ENCODE measurements around the gene OR2T5. TPM values are rescaled to one million over a fixed set of nuclear protein-coding genes. Genes with fewer than 3 reads are reported as not detected.
"Not testable (repeated sequence)": the region's sequence is repeated elsewhere in the genome, so short reads cannot be mapped to it uniquely, and the experiment has no call there.

The OR2T5 gene
- not detected for total RNA-seq

DNA sequence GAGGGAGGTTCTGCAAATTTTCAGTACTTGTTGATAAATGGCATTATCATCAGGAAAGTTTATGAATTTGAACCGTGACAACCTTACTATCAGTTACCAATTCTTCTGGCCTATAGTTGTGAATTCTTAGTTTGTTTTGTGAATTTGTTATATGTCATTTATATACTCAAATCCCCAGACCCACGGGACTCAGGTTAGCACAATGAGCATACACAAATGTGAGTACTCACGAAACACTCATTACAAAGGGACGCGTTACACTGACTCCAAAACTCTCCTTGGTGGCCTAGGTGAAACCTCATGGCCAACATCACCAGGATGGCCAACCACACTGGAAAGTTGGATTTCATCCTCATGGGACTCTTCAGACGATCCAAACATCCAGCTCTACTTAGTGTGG is at the start of gene OR2T5:
Gene OR2T5 (plus strand): TSS at position 301 of the 400 bp plus-strand sequence. CDS start 0 bp downstream, at position 301.
- not testable (repeated sequence) for ATAC-seq; DNase-seq (ENCODE audit: low spot score)

DNA sequence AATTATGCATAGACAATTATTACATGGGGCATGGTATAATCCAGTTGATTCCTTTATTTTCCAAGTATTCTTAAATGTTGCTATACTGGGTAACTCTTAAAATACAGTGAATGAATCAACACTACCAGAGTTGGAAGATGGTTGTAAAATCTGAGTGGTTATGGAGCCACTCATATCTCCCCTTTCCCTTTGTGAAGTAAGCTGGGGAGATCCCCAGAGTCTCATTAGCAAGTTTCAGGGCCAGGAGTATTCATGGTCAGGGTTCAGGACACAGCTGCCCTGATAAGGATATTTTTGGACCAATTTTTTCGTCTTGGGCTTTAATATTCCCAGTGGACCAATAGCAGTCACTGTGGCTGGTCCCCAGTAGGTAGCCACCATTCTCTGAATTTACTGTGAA is 49.7 kb upstream of the OR2T5 start:
- DNase-seq (ENCODE audit: low spot score); ATAC-seq: not testable (repeated sequence)

DNA sequence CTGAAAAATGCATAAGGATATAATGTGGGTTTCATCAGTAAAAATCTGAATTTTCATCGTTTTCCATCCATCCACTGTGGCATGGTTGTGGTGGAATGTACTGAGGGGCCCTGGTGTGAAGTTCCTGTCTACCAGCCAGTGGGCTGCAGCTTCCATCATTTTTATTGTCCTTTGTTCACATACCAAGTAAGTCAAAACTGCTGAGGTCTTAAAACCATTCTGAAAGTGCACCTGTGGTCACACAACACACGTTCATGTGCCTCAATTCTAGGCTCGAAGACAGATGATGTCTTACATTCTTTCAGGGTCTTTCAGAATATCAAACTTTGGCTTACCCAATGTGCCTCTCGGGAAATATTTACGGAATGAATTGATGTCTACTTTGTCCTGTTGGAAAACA is 49.1 kb upstream of the OR2T5 start:
- DNase-seq (ENCODE audit: low spot score) = not testable (repeated sequence)

GRCh38 chr1:248442500-248443277 is 45.7 kb upstream of the OR2T5 start:
- ATAC-seq; DNase-seq (ENCODE audit: low spot score): not testable (repeated sequence)

More for the DNA sequence above, 49.1 kb upstream of the OR2T5 start:
- not testable (repeated sequence) for ATAC-seq

DNA sequence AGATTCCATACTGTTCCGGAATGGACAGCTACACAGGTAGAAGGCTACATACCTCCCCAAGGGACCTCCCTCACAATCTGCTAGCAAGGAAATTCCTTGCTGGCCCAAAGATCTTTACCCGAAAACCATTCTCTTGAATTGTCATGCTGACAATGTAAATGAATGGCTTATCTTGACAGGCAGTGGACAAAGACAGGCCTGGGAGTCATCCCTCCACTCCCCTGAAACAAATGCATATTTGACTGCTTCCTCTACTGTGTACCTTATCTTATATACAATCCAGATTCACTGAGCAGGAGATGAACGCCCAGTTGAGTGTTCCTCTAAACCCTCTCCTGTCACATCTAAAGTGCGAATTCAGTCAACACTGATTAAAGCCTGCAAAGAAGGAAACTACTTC is 43.8 kb upstream of the OR2T5 start:
- not testable (repeated sequence) for DNase-seq (ENCODE audit: low spot score); ATAC-seq

GRCh38 chr1:248445399-248445798 is 43.0 kb upstream of the OR2T5 start, which contains the start of gene OR2T2:
TSS of gene OR2T2 (plus strand) at chr1:248445637. CDS start at chr1:248452798, 7,161 bp downstream.
- not testable (repeated sequence) for ATAC-seq; DNase-seq (ENCODE audit: low spot score)

DNA sequence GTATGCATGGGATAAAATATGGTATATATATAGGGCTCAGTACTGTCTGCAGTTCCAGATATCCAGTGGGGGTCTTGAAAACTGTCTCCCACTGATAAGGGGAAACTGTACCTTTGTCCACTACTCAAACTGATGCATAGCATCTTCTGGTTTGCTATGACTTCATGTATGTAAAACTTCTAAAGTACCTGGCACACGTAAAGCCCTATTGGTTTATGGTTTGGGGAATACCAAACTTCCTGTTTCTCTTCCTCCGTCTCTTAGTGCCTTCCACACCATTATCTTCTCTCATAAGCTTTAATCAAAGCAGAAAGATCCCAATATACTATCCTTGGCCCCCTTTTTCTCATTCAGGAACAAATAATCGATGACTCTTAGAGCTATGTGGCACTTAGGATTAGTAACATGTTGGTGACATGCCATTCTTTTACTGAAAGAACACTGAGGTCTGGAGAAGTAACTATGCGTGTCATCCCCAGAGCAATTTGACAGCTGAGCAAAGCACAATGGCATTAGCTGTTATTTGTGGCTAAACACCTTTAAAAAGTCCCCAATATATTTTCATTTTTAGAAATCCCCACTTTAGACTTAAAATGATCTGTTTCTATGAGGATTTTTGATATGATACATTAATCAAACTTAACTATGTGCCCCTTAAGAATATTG is 39.8 kb upstream of the OR2T5 start:
- not testable (repeated sequence) for DNase-seq (ENCODE audit: low spot score); ATAC-seq

DNA sequence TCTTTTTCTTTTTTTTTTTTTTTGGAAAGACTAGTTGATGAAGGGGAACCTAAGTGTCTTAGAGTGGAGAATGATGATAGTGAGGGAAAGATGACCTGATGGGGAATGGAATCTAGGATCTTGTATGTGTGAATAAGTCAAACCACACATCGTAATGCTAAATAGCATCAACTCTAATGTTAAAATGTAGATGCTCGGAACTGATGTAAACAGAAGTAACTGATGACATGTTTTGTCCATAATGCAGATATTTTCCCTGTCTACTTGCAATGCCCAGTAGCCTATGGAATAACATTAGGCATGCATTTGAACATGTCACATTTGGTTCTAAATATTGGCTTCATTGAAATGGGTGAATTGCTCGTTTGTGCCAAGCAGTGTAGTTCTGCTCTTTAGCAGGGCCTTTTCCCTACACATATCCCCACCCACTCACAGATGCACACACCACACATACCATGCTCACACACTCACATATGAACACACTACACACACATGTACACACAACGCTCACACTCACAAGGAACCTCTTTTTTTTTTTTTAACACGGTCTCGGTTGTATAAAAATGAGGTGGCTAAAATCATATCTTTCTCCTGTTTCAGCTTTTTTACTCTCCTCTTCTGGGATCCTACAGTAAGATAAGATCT is 38.4 kb upstream of the OR2T5 start:
- ATAC-seq; DNase-seq (ENCODE audit: low spot score): not testable (repeated sequence)

DNA sequence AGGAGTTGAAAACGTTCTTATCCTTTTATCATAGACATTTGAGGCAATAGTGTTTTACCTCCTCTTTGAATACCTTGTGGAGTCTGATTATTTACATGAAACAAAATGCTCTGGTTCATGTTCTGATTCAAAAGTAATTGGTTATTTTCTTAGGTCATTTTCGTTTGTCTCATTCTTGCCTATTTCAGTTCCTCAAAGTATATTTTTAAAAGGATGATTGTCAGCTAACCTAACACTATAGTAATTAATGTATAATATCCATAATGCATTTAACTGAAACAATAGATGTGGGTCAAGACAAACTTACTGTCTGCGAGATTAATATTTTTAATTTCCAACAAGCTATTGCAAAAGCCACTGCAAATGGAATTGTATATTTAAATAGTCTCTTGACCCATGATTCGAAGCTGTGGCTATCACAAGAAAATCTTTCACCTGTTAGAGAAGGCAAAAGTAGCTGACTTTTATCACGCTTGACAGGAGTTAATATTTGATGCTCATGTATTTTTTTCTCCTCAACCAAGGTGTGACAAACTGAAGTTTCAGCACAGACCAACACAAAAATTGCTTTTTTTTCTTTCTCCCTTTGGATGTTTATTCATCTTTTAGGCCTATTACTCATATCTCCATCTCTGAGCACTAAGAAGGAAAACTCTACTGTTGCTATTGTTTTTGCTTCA is 37.8 kb upstream of the OR2T5 start:
- not testable (repeated sequence) for DNase-seq (ENCODE audit: low spot score); ATAC-seq

- ATAC-seq; DNase-seq (ENCODE audit: low spot score): not testable (repeated sequence)
These were observed 34.8 kb upstream of the OR2T5 start for GRCh38 chr1:248453619-248454018.

DNA sequence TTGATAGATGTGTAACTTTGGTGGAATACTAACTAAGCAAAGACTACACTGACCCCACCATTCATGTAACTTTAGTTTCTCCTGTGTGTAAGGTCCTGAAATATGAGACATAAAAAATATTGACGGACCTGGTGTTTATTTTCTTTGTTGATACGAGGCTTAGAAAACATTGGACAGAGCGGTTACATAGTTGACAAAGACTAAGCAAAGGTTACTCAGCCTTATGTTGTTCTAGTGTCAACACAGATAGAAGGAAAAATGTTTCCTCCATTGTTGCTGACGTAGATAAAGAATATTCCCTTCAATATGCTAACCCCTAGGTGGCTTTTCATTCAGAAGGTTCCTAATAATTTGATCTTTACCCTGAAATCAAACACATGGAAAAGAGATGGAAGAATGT is 33.3 kb upstream of the OR2T5 start:
- ATAC-seq; DNase-seq (ENCODE audit: low spot score): not testable (repeated sequence)

GRCh38 chr1:248456635-248457034 is 31.8 kb upstream of the OR2T5 start:
- ATAC-seq = peak; percentile 33
- not testable (repeated sequence) for DNase-seq (ENCODE audit: low spot score)

GRCh38 chr1:248459117-248459516 is 29.3 kb upstream of the OR2T5 start:
- not testable (repeated sequence) for DNase-seq (ENCODE audit: low spot score); ATAC-seq

GRCh38 chr1:248471154-248471553 is 17.2 kb upstream of the OR2T5 start:
- ATAC-seq = no peak
- no peak for DNase-seq (ENCODE audit: low spot score)

- ATAC-seq; DNase-seq (ENCODE audit: low spot score): not testable (repeated sequence)
These were observed 16.3 kb upstream of the OR2T5 start for GRCh38 chr1:248472111-248472510.

- not testable (repeated sequence) for ATAC-seq; DNase-seq (ENCODE audit: low spot score)
These were observed 15.3 kb upstream of the OR2T5 start, which contains the start of gene OR2T3 for GRCh38 chr1:248473051-248473450. TSS of gene OR2T3 (plus strand) at chr1:248473351. CDS start at chr1:248473351, 0 bp downstream.

DNA sequence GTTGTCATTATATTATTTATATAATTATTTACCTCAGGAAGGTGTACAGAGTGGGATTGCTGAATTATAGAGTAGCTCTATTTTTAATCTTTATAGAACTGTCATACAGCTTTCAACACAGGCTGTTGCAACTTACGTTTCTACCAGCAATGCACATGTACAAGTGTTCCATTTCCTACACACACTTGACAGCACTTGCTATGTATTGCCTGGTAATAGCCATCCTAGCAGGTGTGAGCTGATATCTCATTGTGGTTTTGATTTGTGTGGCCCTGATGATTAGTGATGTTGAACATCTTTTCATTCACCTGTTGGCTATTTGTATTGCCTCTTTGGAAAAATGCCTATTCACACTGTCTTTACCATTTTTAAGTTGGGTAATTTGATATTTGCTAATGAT is 12.7 kb upstream of the OR2T5 start:
- not testable (repeated sequence) for ATAC-seq; DNase-seq (ENCODE audit: low spot score)

GRCh38 chr1:248481686-248482579 is 6.5 kb upstream of the OR2T5 start:
- not testable (repeated sequence) for ATAC-seq

GRCh38 chr1:248496661-248497060 is 8.3 kb downstream of the OR2T5 start:
- DNase-seq (ENCODE audit: low spot score); ATAC-seq: not testable (repeated sequence)

More at GRCh38 chr1:248481686-248482579, 6.5 kb upstream of the OR2T5 start:
- not testable (repeated sequence) for DNase-seq (ENCODE audit: low spot score)
